Esophagus mucosa (tissue), 1 donor: ENCODE data around the gene FAM177B. TPM values are rescaled to one million over a fixed set of nuclear protein-coding genes. Genes with fewer than 3 reads are reported as not detected.

Experiments
- ATAC-seq: fragments of 200-7000 bp; cut with Tn5 transposase; one replicate; pipeline ENCODE4 v1.9.1; 2020
- total RNA-seq: library from RNA; stranded (reverse); gene quantifications from one replicate; pipeline ENCODE4 v1.2.4, GENCODE V29; 2023
- donor health status: DM: yes; HTN: yes; CAD: no.

The FAM177B gene
- total RNA-seq, result 0.64 TPM

DNA sequence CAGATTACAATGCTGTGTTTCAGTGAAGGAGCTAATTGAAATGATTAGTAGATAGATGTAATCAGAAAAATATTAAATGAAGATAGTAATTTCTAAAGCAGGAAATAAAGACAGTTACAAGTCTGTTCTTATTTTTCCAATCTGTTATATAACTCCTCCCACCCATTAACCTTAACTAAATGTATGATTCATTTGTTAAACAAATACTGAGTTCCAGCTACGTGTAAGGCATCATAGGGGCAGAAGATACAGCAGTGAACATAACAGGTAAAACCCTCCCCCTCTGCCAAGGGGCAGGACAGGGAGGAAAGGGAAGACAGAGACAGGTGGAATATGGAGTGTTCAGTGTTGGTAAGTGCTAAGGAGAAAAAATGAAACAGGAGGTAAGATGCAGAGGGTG is at the start of gene FAM177B:
FAM177B (plus strand) TSS at position 231 of the 400 bp plus-strand sequence. CDS start 9,344 bp downstream, outside the sequence.
- ATAC-seq, result peak; percentile 67

DNA sequence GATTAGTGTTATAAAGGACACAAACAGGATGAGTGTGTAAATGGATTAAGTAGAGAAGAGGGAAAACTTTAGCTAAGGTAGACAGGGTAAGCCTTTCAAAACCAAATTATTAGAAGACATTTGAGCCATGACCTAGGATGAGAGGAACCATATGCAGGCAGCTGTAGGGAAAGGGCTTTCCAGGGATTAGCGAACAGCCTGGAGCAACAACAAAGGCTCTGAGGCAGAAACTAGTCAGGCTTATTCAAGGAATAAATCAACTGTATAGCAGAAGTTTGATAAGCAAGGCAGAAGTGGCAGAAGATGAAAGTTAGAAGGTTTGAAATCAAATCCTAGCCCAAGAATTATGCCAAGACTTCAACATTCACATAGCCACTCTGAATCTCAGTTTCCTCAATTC is 46.0 kb upstream of the FAM177B start:
- no peak for ATAC-seq

DNA sequence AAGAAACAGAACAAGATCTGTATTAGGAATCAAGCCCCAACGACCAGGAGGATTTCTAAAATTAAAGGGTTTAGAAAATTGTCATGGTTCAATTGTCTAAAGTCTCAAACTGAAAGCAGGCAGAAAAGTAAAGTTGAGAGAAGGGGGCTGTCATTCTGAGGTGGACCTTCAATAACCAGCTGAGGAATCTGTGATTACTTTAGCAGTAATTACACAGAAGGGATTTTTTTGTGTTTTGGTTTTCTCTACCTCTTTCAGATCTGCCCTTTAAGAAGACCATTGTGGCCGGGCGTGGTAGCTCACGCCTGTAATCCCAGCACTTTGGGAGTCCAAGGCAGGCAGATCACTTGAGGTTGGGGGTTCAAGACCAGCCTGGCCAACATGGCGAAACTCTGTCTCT is 42.1 kb upstream of the FAM177B start:
- no peak for ATAC-seq

DNA sequence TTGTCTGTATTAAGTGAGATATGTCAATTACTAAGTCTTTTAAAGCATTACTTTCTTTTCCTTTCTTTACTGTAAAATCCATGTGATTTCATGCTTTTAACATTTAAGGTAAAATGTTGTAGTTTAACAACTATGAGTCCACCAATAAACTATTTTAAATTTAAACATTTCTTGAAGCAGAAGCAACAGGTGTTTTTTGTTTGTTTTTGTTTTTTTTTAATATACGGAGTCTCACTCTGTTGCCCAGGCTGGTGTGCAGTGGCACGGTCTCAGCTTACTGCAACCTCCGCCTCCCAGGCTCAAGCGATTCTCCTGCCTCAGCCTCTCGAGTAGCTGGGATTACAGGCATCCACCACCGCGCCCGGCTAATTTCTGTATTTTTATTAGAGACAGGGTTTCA is 40.3 kb upstream of the FAM177B start:
- ATAC-seq, result no peak

DNA sequence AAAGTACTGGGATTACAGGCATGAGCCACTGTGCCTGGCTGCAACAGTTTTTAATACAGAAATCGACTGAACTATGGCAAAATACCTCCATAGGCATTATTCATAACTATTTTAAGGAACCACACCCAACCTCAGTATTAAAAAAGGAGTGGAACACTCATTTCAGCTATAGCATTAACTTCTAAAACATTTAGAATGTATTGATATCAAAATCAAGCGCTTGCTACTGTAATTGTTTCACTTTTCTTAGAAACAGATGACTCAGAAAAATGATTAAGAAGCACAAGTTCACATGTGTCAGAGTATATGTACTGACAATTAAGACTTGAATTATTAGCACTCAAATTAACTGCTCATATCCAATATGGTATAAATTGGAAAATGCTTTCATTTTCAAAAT is 39.8 kb upstream of the FAM177B start:
- ATAC-seq, result no peak

DNA sequence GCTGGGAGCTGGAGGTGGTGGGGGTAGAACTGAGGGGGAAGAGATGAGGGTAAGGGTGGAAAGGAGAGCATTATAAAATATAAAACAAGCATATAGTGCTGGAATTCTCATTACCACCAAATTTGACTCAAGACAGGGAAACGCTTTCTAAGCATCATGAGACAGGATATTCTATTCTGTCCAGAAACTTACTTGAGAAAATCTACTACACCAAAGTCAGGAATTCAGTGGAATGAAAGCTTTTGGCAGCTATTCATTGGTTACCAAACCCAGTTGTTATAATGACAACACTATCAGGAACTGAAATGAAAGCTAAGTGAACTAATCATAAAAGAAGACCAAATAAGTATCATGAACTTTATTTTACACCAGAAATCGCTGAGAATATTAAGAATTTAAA is 39.2 kb upstream of the FAM177B start:
- ATAC-seq, result no peak

DNA sequence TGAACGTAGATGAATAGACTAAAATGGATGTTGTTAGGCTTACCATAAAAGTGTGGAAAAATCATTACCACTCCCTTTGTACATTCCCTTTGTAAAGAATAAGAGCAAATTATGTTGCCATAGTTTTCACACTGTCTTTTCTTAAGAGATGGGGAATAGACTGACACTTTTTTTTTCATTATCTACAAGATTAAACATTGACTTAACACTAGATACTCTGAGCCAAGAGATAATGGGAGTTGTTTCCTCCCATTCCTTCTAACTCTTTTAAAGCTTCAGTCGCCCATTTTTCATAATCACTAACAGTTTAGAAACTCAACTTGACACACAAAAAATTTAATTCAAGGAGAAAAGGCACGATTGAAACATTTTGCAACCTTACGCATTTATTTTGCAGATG is 34.8 kb upstream of the FAM177B start:
- ATAC-seq, result no peak

DNA sequence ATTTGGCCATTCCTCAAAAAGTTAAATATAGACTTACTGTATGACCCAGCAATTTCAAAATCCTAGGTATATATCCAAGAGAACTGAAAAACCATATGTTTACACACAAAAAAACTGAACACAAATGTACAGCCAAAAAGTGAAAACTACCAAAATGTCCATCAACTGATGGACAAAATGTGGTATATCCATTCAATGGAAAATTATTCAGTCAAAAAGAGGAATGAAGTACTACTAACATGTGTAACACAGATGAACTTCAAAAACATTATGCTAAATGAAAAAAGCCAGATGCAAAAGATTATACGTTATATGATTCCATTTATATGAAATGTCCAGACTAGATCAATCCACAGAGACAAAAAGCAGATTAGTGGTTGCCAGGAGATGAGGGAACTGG is 32.7 kb upstream of the FAM177B start:
- ATAC-seq, result no peak

DNA sequence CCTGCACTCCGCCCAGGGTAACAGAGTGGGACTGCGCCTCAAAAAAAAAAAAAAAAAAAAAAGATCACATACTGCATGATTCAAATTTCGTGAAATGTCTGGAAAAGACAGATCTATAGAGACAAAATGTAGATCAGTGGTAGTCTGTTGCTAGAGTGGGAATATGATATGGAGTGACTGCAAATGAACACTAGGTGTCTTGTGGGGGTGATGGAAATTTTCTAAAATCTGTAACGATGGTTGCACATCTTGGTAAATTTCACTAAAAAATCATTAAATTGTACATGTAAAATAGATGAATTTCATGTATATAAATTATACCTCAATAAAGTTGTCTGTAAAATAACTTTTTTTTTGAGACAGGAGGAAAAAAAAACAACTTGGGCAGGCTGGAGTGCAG is 30.2 kb upstream of the FAM177B start:
- ATAC-seq, result no peak

DNA sequence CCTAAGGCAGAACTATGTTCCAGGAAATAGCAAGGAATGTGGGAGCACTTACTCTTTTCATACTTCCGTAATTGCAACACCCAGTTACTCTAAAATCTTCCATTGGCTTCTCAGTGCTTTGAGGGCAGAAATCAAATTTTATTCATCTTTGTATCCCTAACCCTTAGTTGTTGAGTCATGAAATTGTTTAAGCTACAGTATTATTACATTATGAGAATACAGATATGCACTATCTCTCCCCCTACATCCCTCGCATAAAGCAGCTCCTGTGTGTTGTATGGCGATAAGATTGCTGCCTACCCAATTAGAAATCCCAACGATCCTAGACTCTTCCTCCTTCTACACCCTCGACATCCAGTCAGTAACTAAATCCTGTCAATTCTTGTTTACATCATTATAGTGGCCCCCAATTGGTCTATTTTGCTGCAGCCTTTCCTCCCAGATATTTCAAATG is 27.3 kb upstream of the FAM177B start:
- no peak for ATAC-seq

DNA sequence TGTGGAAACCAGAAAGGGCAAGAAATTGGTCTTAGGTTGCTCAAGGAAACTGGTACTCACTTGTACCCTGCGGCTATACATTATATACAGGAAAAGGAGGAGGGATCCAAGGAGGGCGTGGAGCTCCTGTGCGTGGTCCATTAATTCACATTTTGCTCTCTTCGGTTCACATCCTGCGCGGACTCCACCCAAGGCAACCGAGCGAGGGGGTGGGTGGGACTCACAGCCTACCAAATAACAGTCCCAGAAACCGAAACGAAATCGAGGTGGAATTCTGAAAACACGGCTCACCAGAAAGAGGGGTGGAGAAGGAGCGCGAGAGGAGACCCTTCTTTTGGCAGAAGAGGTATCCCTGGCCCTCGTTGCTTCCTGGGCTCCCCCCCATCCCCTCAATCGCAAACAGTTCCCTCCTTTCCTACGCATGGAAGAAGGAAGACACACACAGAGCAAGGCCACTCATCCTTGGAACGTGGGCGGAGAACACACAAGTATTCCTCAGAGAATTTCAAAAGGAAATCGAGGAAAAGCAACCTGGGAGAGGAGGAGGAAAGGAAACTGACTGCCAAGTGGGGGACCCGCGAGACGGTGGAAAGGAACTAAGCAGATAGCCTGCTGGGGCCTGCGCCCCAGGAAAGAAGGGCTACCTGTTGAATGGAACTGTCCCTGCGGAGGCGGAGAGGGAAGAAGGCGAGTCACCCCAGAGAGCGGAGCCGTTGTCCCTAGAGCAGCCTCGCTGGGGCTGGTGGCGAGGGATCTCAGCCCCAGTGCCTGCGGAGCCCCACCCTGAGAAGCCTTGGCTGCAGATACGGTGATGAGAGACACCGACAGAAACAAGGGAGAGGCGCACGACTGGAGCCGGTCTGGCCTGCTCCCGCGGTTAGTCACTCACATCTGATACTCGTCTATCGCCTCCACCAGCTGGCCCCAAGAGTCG is 25.4 kb upstream of the FAM177B start:
- ATAC-seq, result peak; percentile 90

DNA sequence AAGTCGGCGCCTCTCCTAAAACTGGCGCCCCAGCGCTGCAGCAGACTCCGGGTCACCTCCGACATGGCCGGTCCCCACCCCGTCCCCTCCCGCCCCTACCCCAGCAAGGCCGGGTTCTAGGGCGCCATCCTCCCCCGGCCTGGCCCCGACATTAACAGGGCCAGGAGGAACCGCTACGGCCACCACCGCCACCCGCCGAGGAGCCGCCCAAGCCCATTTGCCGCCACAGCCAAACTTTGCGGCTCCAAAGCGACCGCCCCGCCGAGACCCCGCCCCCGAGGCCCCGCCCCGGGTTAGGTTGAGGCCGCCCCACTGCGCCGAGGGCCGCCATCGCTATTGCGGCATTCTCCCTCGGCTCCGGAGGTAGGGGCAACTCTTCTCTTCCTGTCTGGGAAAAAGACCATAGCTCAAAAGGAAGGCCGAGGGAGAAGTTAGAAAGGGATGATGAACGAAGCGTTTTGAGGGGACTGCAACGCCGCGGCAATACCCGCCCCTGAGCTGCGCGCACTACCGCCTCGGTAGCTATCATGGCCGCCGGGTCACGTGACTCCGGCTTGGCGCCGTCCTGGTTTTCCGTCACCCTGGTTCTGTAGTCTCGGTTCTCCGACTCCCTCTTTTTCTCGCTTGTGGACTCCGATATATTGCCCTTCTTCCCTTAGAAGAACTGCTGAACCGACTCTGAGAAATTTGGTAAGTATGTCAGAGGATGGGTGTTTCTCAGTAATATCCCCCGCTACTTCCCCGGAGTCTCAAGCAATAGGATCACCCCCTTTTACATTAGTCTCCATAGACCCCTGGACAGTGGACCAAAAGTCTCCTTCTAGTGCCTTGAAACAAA is 24.5 kb upstream of the FAM177B start, which contains the start of the genes AIDA and BROX:
AIDA (minus strand) TSS at position 239 of the 838 bp plus-strand sequence; CDS start at position 65, 174 bp downstream.
BROX (plus strand) TSS at position 312 of the 838 bp plus-strand sequence. CDS start 3,136 bp downstream, outside the sequence.
- ATAC-seq, result peak; percentile 95

DNA sequence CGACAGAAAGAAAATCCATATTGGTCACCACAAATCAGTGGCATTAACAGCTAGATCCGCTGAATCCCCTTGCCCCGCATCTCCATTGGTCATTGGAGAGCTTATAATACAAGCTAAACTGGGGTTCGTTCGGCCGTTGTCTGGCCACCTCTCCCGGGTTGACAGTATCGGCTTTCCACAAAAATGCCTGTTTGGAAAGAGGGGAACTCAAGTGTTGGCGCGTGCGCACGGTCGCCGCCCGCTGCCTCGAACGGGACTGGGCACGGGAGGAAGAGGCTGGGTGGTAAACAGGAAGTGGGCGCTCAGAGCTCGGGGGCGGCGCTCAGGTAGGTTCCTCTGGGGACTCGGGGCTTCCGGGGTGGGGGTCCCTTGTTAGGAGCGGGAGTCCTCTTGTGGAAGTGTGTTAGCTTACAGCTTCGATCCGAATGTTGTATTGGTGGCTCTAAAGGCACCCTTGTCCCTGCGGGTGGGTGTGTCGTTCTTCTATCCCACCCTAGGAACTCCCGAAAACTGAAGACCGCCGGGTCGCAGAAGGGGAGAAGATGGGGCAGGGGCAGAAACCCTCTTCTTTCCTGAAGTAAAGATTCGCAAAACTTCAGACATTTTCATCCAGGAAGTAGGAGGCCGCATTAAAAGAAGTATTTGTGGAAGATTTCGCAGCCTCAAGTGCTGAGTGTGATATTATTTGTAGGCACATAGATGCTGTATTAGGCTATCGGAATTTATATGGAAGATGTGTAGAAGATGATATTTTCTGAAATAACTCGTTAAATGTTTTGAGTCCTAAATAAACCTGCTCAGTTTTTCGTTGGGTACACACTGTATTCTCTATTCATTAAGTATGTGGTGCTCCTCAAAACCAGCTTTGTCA is 23.7 kb upstream of the FAM177B start:
- ATAC-seq, result peak; percentile 83

DNA sequence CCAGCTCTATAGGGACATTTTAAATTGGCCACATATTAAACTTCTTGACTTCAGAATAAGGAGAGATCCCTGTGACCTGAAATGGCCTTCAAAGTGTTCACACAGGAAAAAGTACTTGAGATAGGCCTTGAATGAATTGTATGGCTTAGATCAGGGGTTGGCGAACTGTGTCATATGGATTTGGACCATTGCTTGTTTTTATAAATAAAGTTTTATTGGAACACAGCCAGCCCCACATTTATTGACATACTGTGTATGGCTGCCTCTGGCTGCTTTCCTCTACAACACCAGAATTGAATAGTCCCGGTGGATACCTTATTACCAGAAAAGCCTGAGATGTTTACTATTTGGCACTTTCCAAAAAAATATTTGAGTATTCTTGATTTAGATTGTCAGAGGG is 20.6 kb upstream of the FAM177B start:
- no peak for ATAC-seq

DNA sequence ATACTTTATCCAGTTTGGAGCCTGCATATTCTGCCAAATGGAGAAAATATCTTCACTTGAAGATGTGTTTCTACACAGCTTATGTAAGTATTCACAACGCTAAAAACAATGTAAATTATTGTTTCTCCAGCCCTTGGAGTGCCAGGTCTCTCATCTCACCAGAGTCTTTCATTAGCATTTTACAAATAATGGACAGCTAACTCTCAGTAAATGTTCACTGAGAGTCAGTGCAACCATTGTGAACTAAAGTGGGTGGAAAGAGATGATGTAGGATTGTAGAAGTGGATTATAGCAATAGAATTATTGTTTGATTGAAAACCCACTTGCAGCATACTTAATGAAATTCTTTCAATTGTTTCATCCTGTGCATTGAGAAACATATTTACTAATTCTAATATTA is 8.3 kb upstream of the FAM177B start:
- ATAC-seq, result no peak

DNA sequence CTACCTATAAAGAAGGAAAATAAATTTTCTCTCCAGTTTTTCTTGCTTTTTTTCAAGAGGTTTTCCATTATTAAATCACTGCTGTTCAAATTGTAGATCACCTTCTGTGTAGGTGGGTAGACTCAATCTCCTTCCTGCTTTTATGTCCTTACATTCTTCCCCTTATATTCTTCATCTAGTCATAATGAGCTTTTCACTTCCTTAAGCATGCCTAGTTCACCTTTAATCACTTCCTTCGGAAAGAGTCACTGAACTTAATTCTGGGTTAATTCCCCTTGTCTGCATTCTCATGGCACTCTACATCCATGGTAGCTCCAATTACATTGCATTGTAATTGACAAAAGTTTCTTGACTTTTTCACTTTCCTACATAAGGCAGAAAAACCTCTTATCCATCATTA is 6.1 kb upstream of the FAM177B start:
- ATAC-seq, result no peak

DNA sequence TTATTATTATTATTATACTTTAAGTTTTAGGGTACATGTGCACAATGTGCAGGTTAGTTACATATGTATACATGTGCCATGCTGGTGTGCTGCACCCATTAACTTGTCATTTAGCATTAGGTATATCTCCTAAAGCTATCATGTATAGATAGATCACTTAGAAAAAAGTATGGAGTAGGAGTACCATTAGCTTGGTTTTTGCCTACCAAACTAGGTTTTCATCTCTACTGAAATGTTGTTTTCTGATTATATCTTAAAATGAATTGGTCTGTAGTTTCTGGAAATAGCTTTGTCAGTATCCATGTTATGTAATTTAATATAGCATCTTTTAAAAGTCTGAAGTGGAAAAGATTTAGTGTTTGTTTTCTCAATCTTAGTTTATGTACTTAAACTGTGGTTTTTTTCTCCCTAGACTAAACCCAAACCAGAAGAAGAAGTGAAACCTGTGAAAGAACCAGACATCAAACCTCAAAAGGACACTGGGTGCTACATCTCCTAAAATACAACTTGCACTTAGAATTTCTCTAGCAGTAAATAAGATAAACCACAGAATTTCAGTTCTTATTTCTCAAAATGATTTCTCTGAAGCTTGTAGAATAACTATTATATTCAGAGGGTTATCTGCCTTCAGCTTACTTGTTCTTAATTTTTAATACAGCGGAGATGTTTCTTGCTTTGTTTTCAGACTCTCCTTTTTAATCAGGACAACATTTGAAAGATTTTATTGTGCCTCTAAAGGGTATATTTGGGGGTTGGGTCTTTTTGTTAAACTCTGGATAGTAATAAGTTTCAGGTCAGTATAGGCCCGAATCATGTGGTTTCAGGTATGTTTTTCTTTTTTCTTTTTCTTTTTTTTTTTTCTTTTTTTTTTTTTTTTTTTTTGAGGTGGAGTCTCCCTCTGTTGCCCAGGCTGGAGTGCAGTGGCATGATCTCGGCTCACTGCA is 4.5 kb upstream of the FAM177B start:
- ATAC-seq, result peak; percentile 39

DNA sequence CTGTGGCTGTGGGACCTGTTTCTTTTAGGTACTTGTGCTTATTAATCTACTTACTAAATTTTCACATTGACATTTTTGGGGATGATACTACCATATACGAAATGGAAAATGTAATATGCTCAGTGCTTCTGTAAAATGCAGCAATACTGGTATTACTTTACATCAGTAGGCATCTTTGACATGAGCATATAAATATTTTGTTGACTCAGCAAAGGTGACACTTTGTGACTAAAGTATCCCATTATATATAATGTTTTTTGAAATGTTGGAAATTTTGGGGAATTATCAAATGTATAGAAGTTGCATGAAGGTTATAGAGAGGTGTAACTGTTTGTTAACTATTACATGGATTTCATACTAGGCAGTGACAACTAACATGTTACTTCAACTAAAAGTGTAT is 2.3 kb upstream of the FAM177B start:
- ATAC-seq, result no peak

DNA sequence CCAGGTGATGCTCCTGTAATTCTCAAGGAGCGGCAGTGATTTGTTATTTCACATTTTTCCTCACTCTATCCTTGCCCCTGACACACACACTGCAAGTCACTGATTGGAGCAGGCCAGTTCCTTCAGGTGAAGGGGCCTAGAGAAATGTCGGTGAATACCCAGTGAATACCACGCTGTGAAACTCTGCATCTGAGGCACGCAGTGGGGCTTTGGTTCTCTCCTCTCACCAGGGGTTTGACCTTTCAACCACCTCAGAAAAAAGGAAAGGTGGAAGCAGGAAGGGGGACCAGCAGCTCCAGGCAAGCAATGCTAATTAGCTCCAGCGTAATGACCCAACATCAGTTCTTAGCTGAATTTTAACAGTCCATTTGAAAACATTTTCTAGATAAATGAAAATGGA is 532 bp upstream of the FAM177B start:
- no peak for ATAC-seq

DNA sequence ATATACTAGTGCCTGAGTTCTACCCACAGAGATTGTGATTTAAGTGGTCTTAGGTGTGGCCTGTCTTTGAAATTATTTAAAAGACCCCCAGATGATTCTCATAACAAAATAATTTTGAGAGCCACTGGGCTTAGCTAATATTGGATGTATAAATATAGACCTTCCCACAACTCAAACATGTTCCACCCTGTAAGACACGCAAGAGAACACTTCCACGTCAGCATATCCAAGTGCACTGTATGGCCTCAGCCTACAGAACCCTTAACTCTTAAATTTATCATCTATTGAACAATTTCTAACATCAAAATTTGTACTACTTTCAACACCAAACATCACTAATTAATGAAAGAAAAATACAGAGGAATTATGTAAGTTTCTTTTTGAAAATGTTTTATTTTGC is 2.5 kb downstream of the FAM177B start:
- no peak for ATAC-seq

DNA sequence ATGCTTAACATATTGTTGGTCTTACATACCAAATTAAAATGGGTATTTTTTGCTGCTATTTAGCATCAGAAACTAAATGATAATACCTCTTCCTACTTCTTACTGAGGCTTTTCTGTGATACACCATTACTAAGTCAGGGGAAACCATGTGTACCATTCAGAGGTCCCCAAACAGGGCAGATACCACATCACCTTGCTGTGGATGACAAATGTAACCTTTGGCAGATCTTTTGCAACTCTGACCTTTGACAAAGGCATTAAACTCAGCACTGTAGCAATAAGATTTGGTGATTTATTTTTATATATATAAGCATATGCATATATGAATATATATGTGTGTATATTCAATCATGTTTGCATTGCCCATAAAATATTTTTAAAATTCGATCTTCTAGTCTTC is 2.9 kb downstream of the FAM177B start:
- no peak for ATAC-seq
